HG02588 (cell line): ENCODE measurements around the gene SIM1.

Experiments used
- ATAC-seq: cut with Tn5 transposase; IDR thresholded peaks from one replicate; pipeline ENCODE4 v1.9.1; 2021; ENCODE audit warnings: mild to moderate bottlenecking, moderate library complexity; ENCODE audit not compliant: unreplicated experiment

SIM1 gene

GRCh38 chr6:100427452-100427851 lies 37.3 kb downstream of the SIM1 start:
- no peak for ATAC-seq

- no peak for ATAC-seq
Measured at GRCh38 chr6:100426744-100427338, 37.9 kb downstream of the SIM1 start.

- ATAC-seq: no peak
Measured at GRCh38 chr6:100426241-100426640, 38.5 kb downstream of the SIM1 start.

- no peak for ATAC-seq
Measured at GRCh38 chr6:100420711-100421110, 44.0 kb downstream of the SIM1 start.

- no peak for ATAC-seq
Measured at GRCh38 chr6:100417036-100417435, 47.7 kb downstream of the SIM1 start.

- ATAC-seq: no peak
Measured at GRCh38 chr6:100415768-100416167, 49.0 kb downstream of the SIM1 start.

- ATAC-seq: no peak
Measured at GRCh38 chr6:100412872-100413271, 51.8 kb downstream of the SIM1 start.

GRCh38 chr6:100404051-100404450 lies 60.7 kb downstream of the SIM1 start:
- ATAC-seq: no peak

GRCh38 chr6:100393493-100393892 lies 71.2 kb downstream of the SIM1 start:
- ATAC-seq: no peak

GRCh38 chr6:100392423-100392822 lies 72.3 kb downstream of the SIM1 start:
- no peak for ATAC-seq

GRCh38 chr6:100388868-100389519 lies 75.7 kb downstream of the SIM1 start:
- no peak for ATAC-seq

- no peak for ATAC-seq
Measured at GRCh38 chr6:100382767-100383195, 81.9 kb downstream of the SIM1 start.

GRCh38 chr6:100382031-100382430 lies 82.7 kb downstream of the SIM1 start:
- no peak for ATAC-seq

GRCh38 chr6:100381111-100381510 lies 83.6 kb downstream of the SIM1 start:
- ATAC-seq: no peak

GRCh38 chr6:100379386-100379785 lies 85.3 kb downstream of the SIM1 start:
- ATAC-seq: no peak

- ATAC-seq: no peak
Measured at GRCh38 chr6:100378576-100378975, 86.1 kb downstream of the SIM1 start.

- ATAC-seq: no peak
Measured at GRCh38 chr6:100376103-100376502, 88.6 kb downstream of the SIM1 start.

GRCh38 chr6:100372326-100373091 lies 92.2 kb downstream of the SIM1 start:
- ATAC-seq: no peak

GRCh38 chr6:100371591-100371990 lies 93.1 kb downstream of the SIM1 start:
- ATAC-seq: no peak

- ATAC-seq: no peak
Measured at GRCh38 chr6:100370265-100370664, 94.5 kb downstream of the SIM1 start.

GRCh38 chr6:100366419-100366818 lies 98.3 kb downstream of the SIM1 start:
- no peak for ATAC-seq

GRCh38 chr6:100363651-100364050 lies 101.1 kb downstream of the SIM1 start:
- no peak for ATAC-seq
